Measurements from ENCODE around the gene RIMKLB.
"Not testable (repeated sequence)": the region's sequence is repeated elsewhere in the genome, so short reads cannot be mapped to it uniquely, and the experiment has no call there.

Gene RIMKLB

DNA sequence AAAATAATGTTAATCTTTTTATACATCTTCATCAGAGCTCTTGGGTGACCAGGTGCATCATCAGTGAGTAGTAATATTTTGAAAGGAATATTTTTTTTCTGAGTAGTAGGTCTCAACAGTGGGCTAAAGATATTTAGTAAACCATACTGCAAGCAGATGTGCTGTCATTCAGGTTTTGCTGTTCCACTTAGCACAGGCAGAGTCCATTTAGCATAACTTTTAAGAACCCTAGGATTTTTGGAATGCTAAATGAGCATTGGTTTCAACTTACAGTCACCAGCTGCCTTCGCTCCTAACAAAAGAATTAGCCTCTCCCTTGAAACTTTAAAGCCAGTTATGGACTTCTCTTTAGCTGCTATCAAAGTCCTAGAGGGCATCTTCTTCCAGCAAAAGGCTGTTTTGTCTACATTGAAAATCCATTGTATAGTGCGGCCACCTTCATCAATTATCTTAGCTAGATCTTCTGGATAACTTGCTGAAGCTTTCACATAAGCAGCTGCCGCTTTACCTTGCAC is 24.6 kb downstream of the RIMKLB start:
- no peak overlapping the region for H3K18ac ChIP-seq (ENCODE audit: low read length)
- H3K9ac ChIP-seq (ENCODE audit: low read length), result no peak overlapping the region
- no peak overlapping the region for H2BK120ac ChIP-seq (ENCODE audit: insufficient read depth, low read length, poor library complexity)
- peaks cover 8% of the 10 kb centered on the region for H3K79me2 ChIP-seq (ENCODE audit: control insufficient read depth, insufficient read depth, low read length, poor library complexity)
- H4K12ac ChIP-seq (ENCODE audit: low read depth, low read length), result no peak overlapping the region
- no peak overlapping the region for H2BK5ac ChIP-seq (ENCODE audit: low read depth, low read length, poor library complexity)
- no peaks in the 10 kb centered on the region for H3K4me1 ChIP-seq (ENCODE audit: control insufficient read depth in 1 of 2, insufficient read depth in 2 of 2, low read length in 2 of 2)
- no peak overlapping the region for H2AFZ ChIP-seq (ENCODE audit: insufficient read depth, low read length, poor library complexity)
- no peak overlapping the region for H4K91ac ChIP-seq (ENCODE audit: low read depth, low read length)
- H3K79me1 ChIP-seq (ENCODE audit: low read length), result no peaks in the 10 kb centered on the region
- H3K9me3 ChIP-seq (ENCODE audit: insufficient read depth, low read depth, low read length), result no peaks in the 10 kb centered on the region
- no CpG with 5 or more reads among the region's 3 CpGs for WGBS (ENCODE audit: extremely low coverage, insufficient coverage, insufficient read length)
- H3K4me3 ChIP-seq (ENCODE audit: low read depth, low read length), result no peak overlapping the region
- H2BK12ac ChIP-seq (ENCODE audit: low read length), result no peak overlapping the region
- H3K27me3 ChIP-seq (ENCODE audit: insufficient read depth, low read length), result no peaks in the 10 kb centered on the region
- no peak overlapping the region for H3K23ac ChIP-seq (ENCODE audit: low read length)
- no peak overlapping the region for H3K4ac ChIP-seq (ENCODE audit: low read depth, low read length)
- no peak overlapping the region for H4K8ac ChIP-seq (ENCODE audit: low read depth, low read length)
- no peak overlapping the region for H3K4me2 ChIP-seq (ENCODE audit: low read length)
- peaks cover 14 to 15% of the 10 kb centered on the region in 2 experiments for H3K36me3 ChIP-seq (ENCODE audit: control insufficient read depth in 1 of 2, insufficient read depth in 2 of 2, low read length in 2 of 2)
- H3K27ac ChIP-seq (ENCODE audit: low read depth, low read length), result no peak overlapping the region
- DNase-seq, result peak in 1 of 2 donors; percentile 13
- H2AK5ac ChIP-seq (ENCODE audit: low read length), result no peak overlapping the region
- no peak overlapping the region for H3K14ac ChIP-seq (ENCODE audit: low read length)

DNA sequence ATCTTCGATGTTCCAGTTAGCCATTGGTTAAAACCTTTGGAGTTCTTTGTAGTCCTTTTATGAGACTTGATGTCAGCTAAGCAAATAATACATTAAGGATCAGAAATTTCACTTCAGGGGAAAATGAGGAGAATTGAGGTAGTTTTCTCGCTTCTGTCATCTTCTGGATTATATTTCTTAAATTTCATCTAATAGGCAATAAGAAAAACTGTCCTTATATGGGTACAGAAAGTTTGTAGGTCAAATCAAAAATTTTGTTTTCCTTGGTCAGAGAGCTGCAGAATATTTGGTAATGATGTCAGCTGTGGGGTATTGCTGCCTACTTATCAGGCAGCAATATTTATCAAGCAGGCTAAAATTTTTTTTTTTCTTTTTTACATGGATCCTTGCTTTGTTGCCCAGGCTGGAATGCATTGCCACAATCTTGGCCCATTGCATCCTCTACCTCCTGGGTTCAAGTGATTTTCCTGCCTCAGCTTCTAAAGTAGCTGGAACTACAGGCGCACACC is 37.1 kb downstream of the RIMKLB start:
- no peak overlapping the region for H3K18ac ChIP-seq (ENCODE audit: low read length)
- H2BK5ac ChIP-seq (ENCODE audit: low read depth, low read length, poor library complexity), result no peak overlapping the region
- peak overlapping the region; percentile 75 for H3K4ac ChIP-seq (ENCODE audit: low read depth, low read length)
- no CpG with 5 or more reads among the region's 3 CpGs for WGBS (ENCODE audit: extremely low coverage, insufficient coverage, insufficient read length)
- no peak for DNase-seq
- no peak overlapping the region for H4K91ac ChIP-seq (ENCODE audit: low read depth, low read length)
- H2BK120ac ChIP-seq (ENCODE audit: insufficient read depth, low read length, poor library complexity), result no peak overlapping the region
- H3K4me1 ChIP-seq (ENCODE audit: control insufficient read depth in 1 of 2, insufficient read depth in 2 of 2, low read length in 2 of 2), result no peaks in the 10 kb centered on the region
- no peak overlapping the region for H3K23ac ChIP-seq (ENCODE audit: low read length)
- H3K79me2 ChIP-seq (ENCODE audit: control insufficient read depth, insufficient read depth, low read length, poor library complexity), result peaks cover 3% of the 10 kb centered on the region
- H3K27ac ChIP-seq (ENCODE audit: low read depth, low read length), result no peak overlapping the region
- H4K12ac ChIP-seq (ENCODE audit: low read depth, low read length), result no peak overlapping the region
- peaks cover 3% of the 10 kb centered on the region in 2 experiments for H3K36me3 ChIP-seq (ENCODE audit: control insufficient read depth in 1 of 2, insufficient read depth in 2 of 2, low read length in 2 of 2)
- H2AK5ac ChIP-seq (ENCODE audit: low read length), result no peak overlapping the region
- no peaks in the 10 kb centered on the region for H3K27me3 ChIP-seq (ENCODE audit: insufficient read depth, low read length)
- no peaks in the 10 kb centered on the region for H3K9me3 ChIP-seq (ENCODE audit: insufficient read depth, low read depth, low read length)
- H2BK12ac ChIP-seq (ENCODE audit: low read length), result no peak overlapping the region
- no peak overlapping the region for H2AFZ ChIP-seq (ENCODE audit: insufficient read depth, low read length, poor library complexity)
- no peak overlapping the region for H3K14ac ChIP-seq (ENCODE audit: low read length)
- no peak overlapping the region for H3K4me3 ChIP-seq (ENCODE audit: low read depth, low read length)
- H4K8ac ChIP-seq (ENCODE audit: low read depth, low read length), result no peak overlapping the region
- H3K4me2 ChIP-seq (ENCODE audit: low read length), result no peak overlapping the region
- no peak overlapping the region for H3K9ac ChIP-seq (ENCODE audit: low read length)
- H3K79me1 ChIP-seq (ENCODE audit: low read length), result no peaks in the 10 kb centered on the region

GRCh38 chr12:8742501-8742900 is 44.7 kb downstream of the RIMKLB start:
- peak; percentile 74 to 82 for DNase-seq
- Histone ChIP-seq H4K12ac (ENCODE audit: low read depth, low read length) (no peak overlapping the region), H2BK12ac (ENCODE audit: low read length) (no peak overlapping the region), H4K91ac (ENCODE audit: low read depth, low read length) (no peak overlapping the region), H3K4me1 (ENCODE audit: control insufficient read depth in 1 of 2, insufficient read depth in 2 of 2, low read length in 2 of 2) (peaks cover 2 to 7% of the 10 kb centered on the region in 2 experiments), H3K79me1 (ENCODE audit: low read length) (no peaks in the 10 kb centered on the region), H3K23ac (ENCODE audit: low read length) (no peak overlapping the region), H3K27me3 (ENCODE audit: insufficient read depth, low read length) (no peaks in the 10 kb centered on the region), H3K14ac (ENCODE audit: low read length) (no peak overlapping the region), H3K18ac (ENCODE audit: low read length) (no peak overlapping the region), H2BK5ac (ENCODE audit: low read depth, low read length, poor library complexity) (no peak overlapping the region), H3K36me3 (ENCODE audit: control insufficient read depth in 1 of 2, insufficient read depth in 2 of 2, low read length in 2 of 2) (peaks cover 7 to 9% of the 10 kb centered on the region in 2 experiments), H2AK5ac (ENCODE audit: low read length) (no peak overlapping the region), H2BK120ac (ENCODE audit: insufficient read depth, low read length, poor library complexity) (no peak overlapping the region), H4K8ac (ENCODE audit: low read depth, low read length) (no peak overlapping the region), H3K4me3 (ENCODE audit: low read depth, low read length) (no peak overlapping the region), H3K27ac (ENCODE audit: low read depth, low read length) (no peak overlapping the region), H3K9ac (ENCODE audit: low read length) (no peak overlapping the region), H3K4ac (ENCODE audit: low read depth, low read length) (peak overlapping the region; percentile 15), H3K4me2 (ENCODE audit: low read length) (no peak overlapping the region), H2AFZ (ENCODE audit: insufficient read depth, low read length, poor library complexity) (no peak overlapping the region), H3K9me3 (ENCODE audit: insufficient read depth, low read depth, low read length) (no peaks in the 10 kb centered on the region), H3K79me2 (ENCODE audit: control insufficient read depth, insufficient read depth, low read length, poor library complexity) (peaks cover 3% of the 10 kb centered on the region)
- WGBS (ENCODE audit: extremely low coverage, insufficient coverage, insufficient read length), result no CpG with 5 or more reads among the region's 1 CpG

DNA sequence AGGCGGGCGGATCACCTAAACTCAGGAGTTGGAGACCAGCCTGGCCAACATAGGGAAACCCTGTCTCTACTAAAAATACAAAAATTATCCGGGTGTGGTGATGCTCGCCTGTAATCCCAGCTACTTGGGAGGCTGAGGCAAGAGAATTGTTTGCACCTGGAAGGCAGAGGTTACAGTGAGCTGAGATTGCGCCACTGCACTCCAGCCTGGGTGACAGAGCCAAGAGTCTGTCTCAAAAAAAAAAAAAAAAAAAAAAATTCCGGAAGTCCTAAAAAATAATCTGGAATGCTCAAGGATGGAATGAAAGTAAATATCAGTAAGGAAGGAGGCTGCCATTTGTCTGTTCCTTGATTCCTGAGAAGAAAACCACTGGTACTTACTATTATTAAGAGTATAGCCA is 45.3 kb downstream of the RIMKLB start:
- not testable (repeated sequence) for H3K4me2 ChIP-seq (ENCODE audit: low read length); H3K18ac ChIP-seq (ENCODE audit: low read length)
- WGBS (ENCODE audit: extremely low coverage, insufficient coverage, insufficient read length), result no CpG with 5 or more reads among the region's 6 CpGs

More for the DNA sequence above, 45.3 kb downstream of the RIMKLB start:
- peak; percentile 54 to 62 for DNase-seq
- not testable (repeated sequence) for H4K91ac ChIP-seq (ENCODE audit: low read depth, low read length); H3K27ac ChIP-seq (ENCODE audit: low read depth, low read length); H3K14ac ChIP-seq (ENCODE audit: low read length); H3K4me1 ChIP-seq (ENCODE audit: control insufficient read depth in 1 of 2, insufficient read depth in 2 of 2, low read length in 2 of 2); H3K27me3 ChIP-seq (ENCODE audit: insufficient read depth, low read length); H3K4me3 ChIP-seq (ENCODE audit: low read depth, low read length); H2BK12ac ChIP-seq (ENCODE audit: low read length); H4K12ac ChIP-seq (ENCODE audit: low read depth, low read length); H3K36me3 ChIP-seq (ENCODE audit: control insufficient read depth in 1 of 2, insufficient read depth in 2 of 2, low read length in 2 of 2); H3K79me1 ChIP-seq (ENCODE audit: low read length); H2AFZ ChIP-seq (ENCODE audit: insufficient read depth, low read length, poor library complexity); H3K9ac ChIP-seq (ENCODE audit: low read length); H2BK5ac ChIP-seq (ENCODE audit: low read depth, low read length, poor library complexity); H2AK5ac ChIP-seq (ENCODE audit: low read length); H4K8ac ChIP-seq (ENCODE audit: low read depth, low read length); H2BK120ac ChIP-seq (ENCODE audit: insufficient read depth, low read length, poor library complexity); H3K9me3 ChIP-seq (ENCODE audit: insufficient read depth, low read depth, low read length); H3K79me2 ChIP-seq (ENCODE audit: control insufficient read depth, insufficient read depth, low read length, poor library complexity); H3K23ac ChIP-seq (ENCODE audit: low read length)
- H3K4ac ChIP-seq (ENCODE audit: low read depth, low read length), result peak overlapping the region; percentile 15

Data from trophoblast cell (in vitro differentiated cells and primary cell).